HG03558 (cell line): ENCODE results near the gene MAEA.

Source experiments
- ATAC-seq: cut with Tn5 transposase; IDR thresholded peaks from one replicate; pipeline ENCODE4 v1.9.1; 2021; ENCODE audit warnings: moderate number of reproducible peaks; ENCODE audit not compliant: unreplicated experiment; ENCODE audit errors: extremely low read depth

MAEA gene

DNA sequence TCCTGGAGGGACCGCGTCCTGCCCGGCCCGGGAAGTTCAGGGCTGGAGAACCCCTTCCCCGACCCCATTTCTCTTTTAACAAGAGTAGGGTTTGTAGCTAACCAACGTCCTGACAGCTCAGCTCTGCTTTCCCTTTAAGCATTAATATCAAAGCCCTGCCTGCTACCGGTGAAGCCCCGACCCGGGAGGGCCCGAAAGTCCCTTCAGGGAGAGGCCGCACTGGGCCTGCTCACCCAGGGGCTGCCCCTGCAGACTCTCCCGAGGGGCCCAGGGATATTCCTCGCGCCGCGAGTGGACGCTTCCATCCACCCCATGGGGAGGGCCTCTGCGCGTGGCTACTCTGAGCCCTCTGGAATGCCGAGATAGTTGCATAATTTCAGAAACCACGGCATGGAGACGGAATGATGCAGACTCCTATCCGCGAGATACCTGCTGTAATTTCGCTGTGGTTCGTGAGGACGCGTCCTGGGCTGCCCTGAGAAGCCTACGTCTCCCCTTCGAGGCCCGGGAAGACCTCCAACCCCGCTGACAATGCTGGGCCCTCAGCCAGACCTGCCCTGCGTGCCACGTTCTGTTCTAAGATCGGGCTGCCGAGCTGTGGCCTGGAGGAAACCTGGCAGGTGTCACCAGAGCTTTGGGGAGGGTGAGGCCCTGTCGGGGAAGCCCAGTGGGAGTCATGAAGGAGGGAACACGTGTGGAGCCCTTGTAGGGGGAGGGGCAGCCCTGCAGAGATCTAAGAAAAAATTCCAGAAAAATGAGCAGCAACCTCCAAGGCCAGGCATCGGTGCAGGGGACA lies 39.8 kb upstream of the MAEA start:
- peak; percentile 1 for ATAC-seq

DNA sequence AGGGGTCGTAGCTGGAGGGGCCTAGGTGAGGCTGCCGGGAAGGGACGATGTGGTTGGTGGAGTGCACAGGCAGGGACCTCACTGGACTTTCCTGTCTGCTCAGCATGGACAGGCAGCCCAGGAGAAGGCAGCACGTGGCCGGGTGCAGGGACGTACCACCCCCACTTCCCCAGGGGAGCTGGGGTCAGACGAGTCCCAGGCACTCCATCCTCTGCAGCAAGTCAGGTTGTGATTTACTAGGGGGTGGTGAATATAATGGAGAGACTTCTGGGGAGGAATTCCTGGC lies 39.2 kb upstream of the MAEA start:
- ATAC-seq = no peak

- no peak for ATAC-seq
Observed at GRCh38 chr4:1250921-1251772, 38.5 kb upstream of the MAEA start.

GRCh38 chr4:1251773-1252066 lies 38.0 kb upstream of the MAEA start:
- ATAC-seq = no peak

DNA sequence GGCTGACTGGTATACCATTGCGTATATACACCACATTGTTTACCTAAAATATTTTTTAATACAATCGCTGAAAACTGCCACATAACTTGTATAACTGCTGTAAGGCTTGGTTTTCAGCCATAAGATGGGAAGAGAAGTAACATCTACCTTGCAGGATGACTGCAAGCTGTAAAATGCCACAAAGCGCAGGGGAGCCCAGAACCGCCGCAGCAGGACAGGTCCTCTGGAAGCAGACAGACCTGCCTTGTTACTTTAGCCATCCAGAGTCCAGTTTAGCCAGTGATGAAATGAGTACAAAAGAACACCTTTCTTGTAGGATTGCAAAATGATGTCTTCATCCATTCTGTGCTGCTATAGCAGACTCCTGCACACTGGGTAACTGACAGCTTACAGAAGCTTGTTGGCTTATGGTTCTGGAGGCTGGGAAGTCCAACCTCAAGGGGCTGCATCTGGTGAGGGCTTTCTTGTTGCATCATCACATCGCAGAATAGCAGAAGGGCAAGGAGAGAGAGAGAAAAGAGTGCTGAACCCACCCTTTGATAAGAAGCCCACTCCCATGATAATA lies 36.7 kb upstream of the MAEA start:
- ATAC-seq = no peak

- ATAC-seq = no peak
Observed at GRCh38 chr4:1253831-1254230, 35.9 kb upstream of the MAEA start.

DNA sequence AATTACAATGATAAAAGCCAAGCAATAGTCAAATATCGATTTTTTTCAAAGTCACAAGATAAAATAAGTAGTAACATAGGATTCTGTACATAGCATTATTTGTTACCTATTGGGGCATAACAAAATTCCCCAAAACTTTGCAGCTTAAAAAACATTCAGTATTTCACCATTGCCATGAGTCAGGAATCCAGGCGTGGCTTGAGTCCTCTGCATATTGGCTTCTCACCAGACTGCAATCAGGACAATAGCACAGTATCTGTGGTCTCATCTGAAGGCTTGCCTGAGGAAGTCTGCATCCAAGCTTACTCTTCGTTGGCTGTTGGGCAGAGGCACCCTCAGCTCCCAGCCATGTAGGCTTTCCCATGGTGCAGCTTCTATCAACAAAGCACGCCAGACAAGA lies 34.5 kb upstream of the MAEA start:
- ATAC-seq = no peak

- ATAC-seq = no peak
Observed at GRCh38 chr4:1255699-1256098, 34.0 kb upstream of the MAEA start.

GRCh38 chr4:1258457-1258856 lies 31.2 kb upstream of the MAEA start:
- no peak for ATAC-seq

- no peak for ATAC-seq
Observed at GRCh38 chr4:1259966-1260365, 29.7 kb upstream of the MAEA start.

- no peak for ATAC-seq
Observed at GRCh38 chr4:1260418-1261106, 29.1 kb upstream of the MAEA start.

GRCh38 chr4:1261107-1261928 lies 28.4 kb upstream of the MAEA start:
- ATAC-seq = no peak

DNA sequence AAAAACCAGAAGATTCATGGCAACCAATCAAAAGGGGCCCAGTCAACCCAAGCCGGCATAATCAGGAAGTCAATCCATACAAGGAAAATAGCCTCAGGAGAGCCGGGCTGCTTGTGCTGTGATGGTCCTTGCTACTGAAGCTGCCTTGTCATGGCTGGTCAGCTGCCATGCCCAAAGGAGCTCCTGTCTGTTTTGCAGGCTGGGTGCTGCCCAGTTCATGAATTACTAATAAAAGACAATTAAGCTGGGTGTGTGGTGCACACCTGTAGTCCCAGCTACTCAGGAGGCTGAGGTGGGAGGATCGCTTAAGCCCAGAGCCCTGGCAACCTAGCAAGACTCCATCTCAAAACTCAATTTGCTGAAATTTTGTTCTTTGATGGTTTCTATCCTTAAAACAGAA lies 24.7 kb upstream of the MAEA start:
- no peak for ATAC-seq

DNA sequence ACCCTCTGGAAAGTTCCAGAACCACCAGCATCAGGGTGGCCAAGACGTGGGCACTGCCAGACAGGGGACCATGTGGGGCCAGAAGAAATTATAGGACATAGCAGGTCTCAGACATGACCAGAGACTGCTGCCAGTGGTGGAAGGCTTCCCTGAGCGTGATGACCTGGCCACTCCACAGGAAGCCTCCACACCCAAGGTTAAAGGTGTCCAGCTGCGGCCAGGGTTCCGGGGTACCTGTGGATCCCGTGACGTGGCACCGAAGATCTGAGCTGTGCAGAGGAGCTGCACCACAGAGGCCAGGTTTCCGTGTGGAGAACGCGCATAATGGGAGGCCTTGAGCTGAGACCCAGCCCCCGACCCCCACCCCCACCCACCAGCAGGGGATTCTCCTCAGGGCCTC lies 24.3 kb upstream of the MAEA start:
- no peak for ATAC-seq

- no peak for ATAC-seq
Observed at GRCh38 chr4:1266881-1267763, 22.6 kb upstream of the MAEA start.

GRCh38 chr4:1269209-1269608 lies 20.5 kb upstream of the MAEA start:
- ATAC-seq = no peak

DNA sequence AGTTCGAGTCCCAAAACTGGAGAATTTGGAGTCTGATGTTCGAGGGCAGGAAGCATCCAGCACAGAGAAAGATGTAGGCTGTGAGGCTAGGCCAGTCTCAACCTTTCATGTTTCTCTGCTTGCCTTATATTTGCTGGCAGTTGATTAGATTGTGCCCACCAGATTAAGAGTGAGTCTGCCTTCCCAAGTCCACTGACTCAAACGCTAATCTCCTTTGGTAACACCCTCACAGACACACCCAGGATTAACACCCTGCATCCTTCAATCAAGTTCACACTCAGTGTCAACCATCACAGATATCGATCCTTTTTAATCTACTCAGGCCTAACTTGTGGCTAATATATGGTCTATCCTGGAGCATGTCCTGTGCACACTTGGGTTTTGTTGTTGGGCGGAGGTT lies 18.0 kb upstream of the MAEA start:
- ATAC-seq = no peak

GRCh38 chr4:1274871-1275270 lies 14.8 kb upstream of the MAEA start:
- no peak for ATAC-seq

DNA sequence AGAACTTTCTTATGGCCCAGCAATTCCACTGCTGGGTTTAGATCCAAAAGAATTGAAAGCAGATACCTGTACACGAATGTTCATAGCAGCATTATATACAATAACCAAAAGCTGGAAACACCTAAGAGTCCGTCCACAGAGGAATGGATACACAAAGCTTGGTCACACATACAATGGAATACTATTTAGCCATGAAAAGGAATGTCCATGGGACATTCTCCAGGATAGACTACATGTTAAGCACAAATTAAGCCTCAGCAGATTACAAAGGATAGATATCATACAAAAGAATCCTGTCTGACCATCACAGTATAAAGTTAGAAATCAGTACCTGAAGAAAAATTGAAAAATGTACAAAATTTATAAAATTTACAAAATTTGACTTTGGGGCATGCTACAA lies 12.7 kb upstream of the MAEA start:
- no peak for ATAC-seq
